Neural progenitor cell (in vitro differentiated cells): ENCODE data around the gene PLCB1.
"Not testable (repeated sequence)": the region's sequence is repeated elsewhere in the genome, so short reads cannot be mapped to it uniquely, and the experiment has no call there.

Experiments used
- CTCF ChIP-seq: fragments of 200-600 bp; sonication (generic); IDR thresholded peaks from 2 replicates; pipeline ENCODE4 v1.5.1; 2017; ENCODE audit warnings: antibody characterized with exemption, mild to moderate bottlenecking
- EZH2 ChIP-seq: fragments of 200-600 bp; sonication (generic); IDR thresholded peaks from 2 replicates; pipeline ENCODE4 v1.6.1; 2017; ENCODE audit warnings: antibody characterized with exemption, mild to moderate bottlenecking, moderate library complexity

GRCh38 chr20:8644468-8644867 is 512.4 kb downstream of the PLCB1 start:
- TF ChIP-seq CTCF, EZH2: not testable (repeated sequence)
